Fibroblast of mammary gland (primary cell): ENCODE measurements around the gene PRKCH.

ENCODE experiments used
- DNase-seq: peaks from one replicate; pipeline ENCODE4 v3.0.0-alpha.2; 2010; ENCODE audit warnings: low read depth
- H3K4me3 ChIP-seq: 2 replicates; pipeline ENCODE4 v1.5.1; 2011; ENCODE audit warnings: low read depth, mild to moderate bottlenecking, low read length, moderate library complexity; ENCODE audit not compliant: control insufficient read depth
- CTCF ChIP-seq: conservative IDR thresholded peaks from 2 replicates; pipeline ENCODE4 v1.5.1; 2011; ENCODE audit warnings: low read depth, low read length, inconsistent platforms; ENCODE audit not compliant: control insufficient read depth, insufficient read depth

Gene PRKCH

DNA sequence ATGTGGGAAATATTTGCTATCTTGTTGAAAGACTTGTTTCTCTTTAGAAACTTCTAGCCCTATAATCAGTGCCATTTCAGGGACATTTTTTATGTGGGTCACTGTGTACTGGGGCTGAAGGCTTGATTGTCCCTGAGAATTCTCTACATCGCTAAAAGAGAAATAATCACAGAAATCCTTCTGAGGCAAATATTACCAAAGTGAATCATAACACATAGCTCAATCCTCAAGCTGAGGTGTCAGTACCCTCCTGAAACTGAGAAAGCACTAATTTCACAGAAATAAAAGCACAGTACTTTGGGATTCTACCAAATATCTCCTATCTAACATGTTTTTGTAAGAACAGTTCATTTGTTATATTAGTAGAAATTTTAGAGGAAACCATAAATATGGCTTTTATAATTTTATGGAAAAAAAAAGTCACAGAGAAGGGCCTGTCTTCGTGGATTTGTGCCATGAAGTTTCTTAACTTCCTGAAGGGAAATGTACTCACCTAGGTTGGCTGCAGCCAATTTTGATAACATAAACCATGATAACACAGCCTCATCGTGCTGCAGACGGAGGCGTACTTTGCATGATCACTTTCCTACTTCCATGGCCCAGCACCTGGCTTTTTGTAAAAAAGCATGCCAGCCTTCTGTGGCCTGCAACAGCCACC is 210.2 kb downstream of the PRKCH start:
- DNase-seq: no peak
- no peak for TF ChIP-seq CTCF
- H3K4me3 ChIP-seq: no peak overlapping the region

DNA sequence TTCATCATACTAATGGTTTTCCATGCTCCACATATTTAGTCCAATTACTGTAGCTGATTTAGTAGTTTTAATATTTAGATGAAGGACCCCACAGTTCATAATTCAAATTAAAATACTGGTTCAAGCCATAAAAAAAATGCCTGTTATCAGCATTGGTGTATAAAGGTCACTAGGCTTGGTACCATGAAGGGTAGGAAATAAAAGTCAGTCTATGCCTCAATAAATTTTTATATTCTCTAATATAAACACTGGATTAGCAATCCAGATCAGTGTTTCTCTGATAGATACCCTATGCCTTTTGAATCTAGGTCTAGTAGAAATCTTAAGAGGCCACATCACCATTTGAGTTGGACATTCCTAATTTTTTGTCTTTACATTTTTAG is 210.7 kb downstream of the PRKCH start:
- no peak overlapping the region for H3K4me3 ChIP-seq
- no peak for TF ChIP-seq CTCF
- no peak for DNase-seq

DNA sequence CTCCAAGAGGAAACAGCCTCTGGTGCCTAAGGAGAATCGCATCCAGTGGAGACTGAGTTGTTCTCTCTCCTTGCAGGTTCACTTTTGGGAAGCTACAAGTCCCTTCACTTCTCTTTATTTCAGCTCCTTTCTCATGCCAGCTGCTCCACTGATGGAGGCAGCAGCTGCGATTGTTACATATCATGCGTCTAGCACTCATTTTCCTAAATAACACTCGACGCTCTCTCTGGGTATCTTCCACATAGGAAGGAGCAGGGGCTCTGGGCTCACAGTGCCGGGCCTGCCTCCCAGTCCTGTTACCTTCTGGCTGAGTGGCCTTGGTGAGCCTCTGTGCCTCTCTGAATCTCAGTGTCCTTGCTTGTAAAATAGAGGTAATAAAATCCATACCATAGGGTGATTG is 211.4 kb downstream of the PRKCH start:
- DNase-seq: no peak
- TF ChIP-seq CTCF: no peak
- H3K4me3 ChIP-seq: no peak overlapping the region

GRCh38 chr14:61533513-61534255 is 212.3 kb downstream of the PRKCH start:
- no peak for TF ChIP-seq CTCF
- H3K4me3 ChIP-seq: no peak overlapping the region
- no peak for DNase-seq

- no peak for DNase-seq
- TF ChIP-seq CTCF: no peak
Observed at GRCh38 chr14:61535032-61535431, 213.7 kb downstream of the PRKCH start.

GRCh38 chr14:61535458-61535857 is 214.1 kb downstream of the PRKCH start:
- no peak overlapping the region for H3K4me3 ChIP-seq
- TF ChIP-seq CTCF: no peak
- no peak for DNase-seq

More at GRCh38 chr14:61535032-61535431, 213.7 kb downstream of the PRKCH start:
- no peak overlapping the region for H3K4me3 ChIP-seq
